ENCODE measurements around the gene R3HDML.

Gene R3HDML

GRCh38 chr20:44360221-44360620 lies 23.4 kb downstream of the R3HDML start:
- no peak overlapping the region for H2BK15ac ChIP-seq (replicated peaks; ENCODE audit: low read depth)
- H3K4ac ChIP-seq (ENCODE audit: low read depth, low read length) = no peak overlapping the region

GRCh38 chr20:44361021-44361420 lies 24.2 kb downstream of the R3HDML start:
- no peak overlapping the region for H3K18ac ChIP-seq (ENCODE audit: low read length)
- H3K9ac ChIP-seq (ENCODE audit: low read length) = no peak overlapping the region
- H3K4ac ChIP-seq (ENCODE audit: low read depth, low read length) = no peak overlapping the region
- H3K4me3 ChIP-seq (ENCODE audit: low read length) = no peak overlapping the region
- peaks cover 2% of the 10 kb centered on the region for H3K4me1 ChIP-seq (ENCODE audit: control insufficient read depth, low read depth, low read length)
- H2BK120ac ChIP-seq (ENCODE audit: low read depth, low read length) = no peak overlapping the region
- DNase-seq = no peak
- no peak overlapping the region for H4K5ac ChIP-seq (ENCODE audit: low read length)
- no peak overlapping the region for H4K8ac ChIP-seq (ENCODE audit: low read depth, low read length)
- no peak overlapping the region for H2BK15ac ChIP-seq (replicated peaks; ENCODE audit: low read depth)
- no peaks in the 10 kb centered on the region for H3K79me2 ChIP-seq (ENCODE audit: control insufficient read depth, insufficient read depth, low read length)
- H3K4me2 ChIP-seq (ENCODE audit: low read length) = no peak overlapping the region
- H2AK5ac ChIP-seq (ENCODE audit: low read length) = no peak overlapping the region
- H2BK5ac ChIP-seq (ENCODE audit: low read length) = no peak overlapping the region
- no peak overlapping the region for H3K27ac ChIP-seq (ENCODE audit: low read depth, low read length)
- no peaks in the 10 kb centered on the region for H3K36me3 ChIP-seq (ENCODE audit: control insufficient read depth, insufficient read depth, low read length)
- H3K56ac ChIP-seq (ENCODE audit: low read length) = no peak overlapping the region
- no CpG with 5 or more reads among the region's 3 CpGs for WGBS (ENCODE audit: extremely low coverage, insufficient coverage, low lambda C conversion rate)
- no peaks in the 10 kb centered on the region for H3K79me1 ChIP-seq (ENCODE audit: low read length)
- H3K27me3 ChIP-seq (ENCODE audit: insufficient read depth, low read length, poor library complexity) = no peaks in the 10 kb centered on the region
- no peak overlapping the region for H3K23ac ChIP-seq (ENCODE audit: low read length)

More at GRCh38 chr20:44360221-44360620, 23.4 kb downstream of the R3HDML start:
- Histone ChIP-seq H3K27ac (ENCODE audit: low read depth, low read length) (no peak overlapping the region), H3K4me1 (ENCODE audit: control insufficient read depth, low read depth, low read length) (peaks cover 2% of the 10 kb centered on the region), H3K79me2 (ENCODE audit: control insufficient read depth, insufficient read depth, low read length) (no peaks in the 10 kb centered on the region), H2BK120ac (ENCODE audit: low read depth, low read length) (no peak overlapping the region), H3K4me3 (ENCODE audit: low read length) (no peak overlapping the region), H3K79me1 (ENCODE audit: low read length) (no peaks in the 10 kb centered on the region), H3K18ac (ENCODE audit: low read length) (no peak overlapping the region), H3K36me3 (ENCODE audit: control insufficient read depth, insufficient read depth, low read length) (no peaks in the 10 kb centered on the region), H2AK5ac (ENCODE audit: low read length) (no peak overlapping the region), H3K23ac (ENCODE audit: low read length) (no peak overlapping the region), H4K5ac (ENCODE audit: low read length) (no peak overlapping the region), H4K8ac (ENCODE audit: low read depth, low read length) (no peak overlapping the region), H3K27me3 (ENCODE audit: insufficient read depth, low read length, poor library complexity) (no peaks in the 10 kb centered on the region), H3K9ac (ENCODE audit: low read length) (no peak overlapping the region), H3K56ac (ENCODE audit: low read length) (no peak overlapping the region), H3K4me2 (ENCODE audit: low read length) (no peak overlapping the region), H2BK5ac (ENCODE audit: low read length) (no peak overlapping the region)
- DNase-seq = no peak

GRCh38 chr20:44362466-44362940 lies 25.7 kb downstream of the R3HDML start:
- Histone ChIP-seq H3K4me3 (ENCODE audit: low read length) (no peak overlapping the region), H2BK15ac (replicated peaks; ENCODE audit: low read depth) (no peak overlapping the region), H2AK5ac (ENCODE audit: low read length) (no peak overlapping the region), H3K79me1 (ENCODE audit: low read length) (no peaks in the 10 kb centered on the region), H3K36me3 (ENCODE audit: control insufficient read depth, insufficient read depth, low read length) (no peaks in the 10 kb centered on the region), H4K5ac (ENCODE audit: low read length) (no peak overlapping the region), H3K18ac (ENCODE audit: low read length) (no peak overlapping the region), H3K23ac (ENCODE audit: low read length) (no peak overlapping the region), H3K27me3 (ENCODE audit: insufficient read depth, low read length, poor library complexity) (no peaks in the 10 kb centered on the region), H3K9ac (ENCODE audit: low read length) (no peak overlapping the region), H3K4me2 (ENCODE audit: low read length) (no peak overlapping the region), H2BK120ac (ENCODE audit: low read depth, low read length) (no peak overlapping the region), H3K56ac (ENCODE audit: low read length) (no peak overlapping the region), H3K79me2 (ENCODE audit: control insufficient read depth, insufficient read depth, low read length) (no peaks in the 10 kb centered on the region), H2BK5ac (ENCODE audit: low read length) (no peak overlapping the region), H3K27ac (ENCODE audit: low read depth, low read length) (no peak overlapping the region), H4K8ac (ENCODE audit: low read depth, low read length) (no peak overlapping the region), H3K4me1 (ENCODE audit: control insufficient read depth, low read depth, low read length) (no peaks in the 10 kb centered on the region), H3K4ac (ENCODE audit: low read depth, low read length) (no peak overlapping the region)
- WGBS (ENCODE audit: extremely low coverage, insufficient coverage, low lambda C conversion rate) = no CpG with 5 or more reads among the region's 4 CpGs
- DNase-seq = no peak

- no peaks in the 10 kb centered on the region for H3K36me3 ChIP-seq (ENCODE audit: control insufficient read depth, insufficient read depth, low read length)
- H3K79me1 ChIP-seq (ENCODE audit: low read length) = no peaks in the 10 kb centered on the region
- H3K18ac ChIP-seq (ENCODE audit: low read length) = no peak overlapping the region
- H2AK5ac ChIP-seq (ENCODE audit: low read length) = no peak overlapping the region
- H3K4ac ChIP-seq (ENCODE audit: low read depth, low read length) = no peak overlapping the region
- no peak for DNase-seq
- H3K27ac ChIP-seq (ENCODE audit: low read depth, low read length) = no peak overlapping the region
- H3K9ac ChIP-seq (ENCODE audit: low read length) = no peak overlapping the region
- H2BK120ac ChIP-seq (ENCODE audit: low read depth, low read length) = no peak overlapping the region
- WGBS (ENCODE audit: extremely low coverage, insufficient coverage, low lambda C conversion rate) = no CpG with 5 or more reads among the region's 4 CpGs
- no peaks in the 10 kb centered on the region for H3K4me1 ChIP-seq (ENCODE audit: control insufficient read depth, low read depth, low read length)
- no peak overlapping the region for H2BK5ac ChIP-seq (ENCODE audit: low read length)
- no peak overlapping the region for H4K8ac ChIP-seq (ENCODE audit: low read depth, low read length)
- no peak overlapping the region for H3K56ac ChIP-seq (ENCODE audit: low read length)
- H4K5ac ChIP-seq (ENCODE audit: low read length) = no peak overlapping the region
- no peaks in the 10 kb centered on the region for H3K79me2 ChIP-seq (ENCODE audit: control insufficient read depth, insufficient read depth, low read length)
- no peak overlapping the region for H3K23ac ChIP-seq (ENCODE audit: low read length)
- no peak overlapping the region for H3K4me3 ChIP-seq (ENCODE audit: low read length)
- no peaks in the 10 kb centered on the region for H3K27me3 ChIP-seq (ENCODE audit: insufficient read depth, low read length, poor library complexity)
- no peak overlapping the region for H2BK15ac ChIP-seq (replicated peaks; ENCODE audit: low read depth)
- no peak overlapping the region for H3K4me2 ChIP-seq (ENCODE audit: low read length)
These were observed 27.2 kb downstream of the R3HDML start for GRCh38 chr20:44364068-44364467.

- Histone ChIP-seq H2BK120ac (ENCODE audit: low read depth, low read length) (no peak overlapping the region), H3K27ac (ENCODE audit: low read depth, low read length) (no peak overlapping the region), H3K4me2 (ENCODE audit: low read length) (no peak overlapping the region), H3K79me1 (ENCODE audit: low read length) (no peaks in the 10 kb centered on the region), H2BK15ac (replicated peaks; ENCODE audit: low read depth) (no peak overlapping the region), H3K23ac (ENCODE audit: low read length) (no peak overlapping the region), H3K4me1 (ENCODE audit: control insufficient read depth, low read depth, low read length) (no peaks in the 10 kb centered on the region), H3K56ac (ENCODE audit: low read length) (no peak overlapping the region), H3K79me2 (ENCODE audit: control insufficient read depth, insufficient read depth, low read length) (no peaks in the 10 kb centered on the region), H3K9ac (ENCODE audit: low read length) (no peak overlapping the region), H3K27me3 (ENCODE audit: insufficient read depth, low read length, poor library complexity) (no peaks in the 10 kb centered on the region), H3K18ac (ENCODE audit: low read length) (no peak overlapping the region), H2BK5ac (ENCODE audit: low read length) (no peak overlapping the region), H3K4me3 (ENCODE audit: low read length) (no peak overlapping the region), H2AK5ac (ENCODE audit: low read length) (no peak overlapping the region), H4K5ac (ENCODE audit: low read length) (no peak overlapping the region), H4K8ac (ENCODE audit: low read depth, low read length) (no peak overlapping the region), H3K36me3 (ENCODE audit: control insufficient read depth, insufficient read depth, low read length) (no peaks in the 10 kb centered on the region), H3K4ac (ENCODE audit: low read depth, low read length) (no peak overlapping the region)
- no CpG with 5 or more reads among the region's 6 CpGs for WGBS (ENCODE audit: extremely low coverage, insufficient coverage, low lambda C conversion rate)
- DNase-seq = no peak
These were observed 27.9 kb downstream of the R3HDML start for GRCh38 chr20:44364780-44365179.

- H2BK15ac ChIP-seq (replicated peaks; ENCODE audit: low read depth) = no peak overlapping the region
- H3K36me3 ChIP-seq (ENCODE audit: control insufficient read depth, insufficient read depth, low read length) = no peaks in the 10 kb centered on the region
- no peak overlapping the region for H3K9ac ChIP-seq (ENCODE audit: low read length)
- no peak overlapping the region for H4K8ac ChIP-seq (ENCODE audit: low read depth, low read length)
- no peak overlapping the region for H3K56ac ChIP-seq (ENCODE audit: low read length)
- H2AK5ac ChIP-seq (ENCODE audit: low read length) = no peak overlapping the region
- H3K4ac ChIP-seq (ENCODE audit: low read depth, low read length) = no peak overlapping the region
- no peaks in the 10 kb centered on the region for H3K79me1 ChIP-seq (ENCODE audit: low read length)
- H3K23ac ChIP-seq (ENCODE audit: low read length) = no peak overlapping the region
- H3K27me3 ChIP-seq (ENCODE audit: insufficient read depth, low read length, poor library complexity) = no peaks in the 10 kb centered on the region
- no peak overlapping the region for H2BK5ac ChIP-seq (ENCODE audit: low read length)
- H3K4me3 ChIP-seq (ENCODE audit: low read length) = no peak overlapping the region
- no peak overlapping the region for H3K27ac ChIP-seq (ENCODE audit: low read depth, low read length)
- no peak overlapping the region for H4K5ac ChIP-seq (ENCODE audit: low read length)
- no peaks in the 10 kb centered on the region for H3K79me2 ChIP-seq (ENCODE audit: control insufficient read depth, insufficient read depth, low read length)
- WGBS (ENCODE audit: extremely low coverage, insufficient coverage, low lambda C conversion rate) = no CpG with 5 or more reads among the region's 6 CpGs
- H3K4me1 ChIP-seq (ENCODE audit: control insufficient read depth, low read depth, low read length) = no peaks in the 10 kb centered on the region
- no peak overlapping the region for H3K18ac ChIP-seq (ENCODE audit: low read length)
- DNase-seq = no peak
- no peak overlapping the region for H2BK120ac ChIP-seq (ENCODE audit: low read depth, low read length)
- no peak overlapping the region for H3K4me2 ChIP-seq (ENCODE audit: low read length)
These were observed 30.9 kb downstream of the R3HDML start for GRCh38 chr20:44367746-44368145.
